ENCODE results near the gene SNX7. TPM values are rescaled to one million over a fixed set of nuclear protein-coding genes. Genes with fewer than 3 reads are reported as not detected.

SNX7 gene
- total RNA-seq, 1 donor from 2014 or later, result 15.8 TPM

GRCh38 chr1:98763488-98764150, 102.1 kb downstream of the SNX7 start:
- intact Hi-C loops (cut with micrococcal nuclease), result no loop called here
- Histone ChIP-seq H3K27me3 (ENCODE audit: low read depth) (no peaks in the 10 kb centered on the region), H3K9me3 (replicated peaks) (no peaks in the 10 kb centered on the region), H3K4me3 (no peak overlapping the region), H3K27ac (replicated peaks) (peak overlapping the region; percentile 2), H3K4me1 (peaks cover 9% of the 10 kb centered on the region), H3K36me3 (no peaks in the 10 kb centered on the region)
- no peak for DNase-seq
- no peak for TF ChIP-seq CTCF (IDR thresholded peaks at IDR 0.05; ENCODE audit: borderline replicate concordance)

GRCh38 chr1:98764485-98764884, 103.0 kb downstream of the SNX7 start:
- no peak overlapping the region for H3K4me3 ChIP-seq
- intact Hi-C loops (cut with micrococcal nuclease), result no loop called here
- TF ChIP-seq CTCF (IDR thresholded peaks at IDR 0.05; ENCODE audit: borderline replicate concordance), result no peak
- no peaks in the 10 kb centered on the region for H3K36me3 ChIP-seq
- DNase-seq, result no peak
- H3K27ac ChIP-seq (replicated peaks), result no peak overlapping the region
- H3K27me3 ChIP-seq (ENCODE audit: low read depth), result no peaks in the 10 kb centered on the region
- peaks cover 9% of the 10 kb centered on the region for H3K4me1 ChIP-seq
- H3K9me3 ChIP-seq (replicated peaks), result no peaks in the 10 kb centered on the region

- Histone ChIP-seq H3K27me3 (ENCODE audit: low read depth) (no peaks in the 10 kb centered on the region), H3K9me3 (replicated peaks) (no peaks in the 10 kb centered on the region), H3K27ac (replicated peaks) (no peak overlapping the region), H3K4me1 (peaks cover 9% of the 10 kb centered on the region), H3K36me3 (no peaks in the 10 kb centered on the region), H3K4me3 (no peak overlapping the region)
- no peak for DNase-seq
- intact Hi-C loops (cut with micrococcal nuclease), result no loop called here
- no peak for TF ChIP-seq CTCF (IDR thresholded peaks at IDR 0.05; ENCODE audit: borderline replicate concordance)
These were observed 104.7 kb downstream of the SNX7 start for GRCh38 chr1:98766255-98766654.

GRCh38 chr1:98769162-98769561, 107.6 kb downstream of the SNX7 start:
- intact Hi-C loops (cut with micrococcal nuclease), result no loop called here

GRCh38 chr1:98781906-98782305, 120.4 kb downstream of the SNX7 start:
- H3K9me3 ChIP-seq (replicated peaks), result peaks cover 20% of the 10 kb centered on the region
- no peak for TF ChIP-seq CTCF (IDR thresholded peaks at IDR 0.05; ENCODE audit: borderline replicate concordance)
- intact Hi-C loops (cut with micrococcal nuclease), result no loop called here

More at GRCh38 chr1:98769162-98769561, 107.6 kb downstream of the SNX7 start:
- Histone ChIP-seq H3K4me1 (no peaks in the 10 kb centered on the region), H3K27ac (replicated peaks) (no peak overlapping the region), H3K36me3 (no peaks in the 10 kb centered on the region), H3K4me3 (no peak overlapping the region), H3K9me3 (replicated peaks) (no peaks in the 10 kb centered on the region), H3K27me3 (ENCODE audit: low read depth) (no peaks in the 10 kb centered on the region)
- DNase-seq, result no peak
- TF ChIP-seq CTCF (IDR thresholded peaks at IDR 0.05; ENCODE audit: borderline replicate concordance), result no peak

More at GRCh38 chr1:98781906-98782305, 120.4 kb downstream of the SNX7 start:
- no peak overlapping the region for H3K4me3 ChIP-seq
- H3K4me1 ChIP-seq, result no peaks in the 10 kb centered on the region
- H3K27me3 ChIP-seq (ENCODE audit: low read depth), result no peaks in the 10 kb centered on the region
- H3K27ac ChIP-seq (replicated peaks), result no peak overlapping the region
- no peaks in the 10 kb centered on the region for H3K36me3 ChIP-seq
- DNase-seq, result no peak
